ENCODE data around the gene MTFR1L.

- TF ChIP-seq POLR2AphosphoS5 (IDR thresholded peaks at IDR 0.05) (no peak), CTCF (IDR thresholded peaks at IDR 0.05) (no peak), POLR2A (IDR thresholded peaks at IDR 0.05) (no peak)
Observed at GRCh38 chr1:25785333-25786067, 34.3 kb upstream of the MTFR1L start.

All from breast epithelium (tissue), 3 donors.